Measurements from ENCODE around the gene NMT1. TPM values are rescaled to one million over a fixed set of nuclear protein-coding genes. Genes with fewer than 3 reads are reported as not detected.

The NMT1 gene
- total RNA-seq = 81.9 and 82.5 TPM in 2 replicates

DNA sequence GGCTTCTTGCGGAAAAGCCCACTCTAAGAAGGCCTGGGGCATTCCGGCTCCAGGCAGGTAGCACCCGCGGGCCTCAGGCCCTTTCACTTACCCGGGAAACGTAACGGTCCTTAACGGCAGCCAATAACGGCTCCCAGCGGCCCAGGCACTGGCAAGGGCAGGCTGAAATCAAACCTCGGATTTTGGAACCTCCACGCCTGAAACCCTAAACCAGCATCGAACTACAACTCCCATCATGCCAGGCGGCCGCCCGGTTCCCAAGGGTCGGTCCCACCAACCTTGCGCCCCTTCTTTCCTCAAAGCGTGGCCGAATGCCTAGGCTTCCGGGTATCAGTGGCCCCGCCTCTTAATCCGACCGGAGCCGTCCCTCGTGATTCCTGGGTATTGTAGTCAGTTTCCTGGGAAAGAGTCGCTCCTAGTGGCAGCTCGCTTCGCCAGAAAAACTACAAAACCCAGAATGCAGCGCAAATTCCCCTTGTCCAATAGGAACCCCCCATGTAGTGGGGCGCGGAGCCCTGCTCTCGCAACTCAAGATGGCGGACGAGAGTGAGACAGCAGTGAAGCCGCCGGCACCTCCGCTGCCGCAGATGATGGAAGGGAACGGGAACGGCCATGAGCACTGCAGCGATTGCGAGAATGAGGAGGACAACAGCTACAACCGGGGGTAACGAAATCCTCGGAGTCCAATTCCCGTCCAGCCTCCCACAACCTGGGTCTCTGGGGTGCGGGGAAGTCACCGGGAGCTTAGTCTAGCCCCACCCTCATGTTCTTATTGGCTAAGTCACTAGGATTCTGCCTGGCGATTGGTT lies at the start of gene NMT1:
Gene NMT1, plus strand, starts transcription at position 521 of the 809 bp plus-strand sequence. Its CDS starts 13 bp downstream, at position 534.
- peak within 1 kb of the TSS; percentile 89 for H3K4me3 ChIP-seq (ENCODE audit: low read depth, low read length)
- TF ChIP-seq CTCF (conservative IDR thresholded peaks at IDR 0.05; ENCODE audit: low read depth, low read length) = no peak
- DNase-seq (ENCODE audit: low read depth) = peak; percentile 94

DNA sequence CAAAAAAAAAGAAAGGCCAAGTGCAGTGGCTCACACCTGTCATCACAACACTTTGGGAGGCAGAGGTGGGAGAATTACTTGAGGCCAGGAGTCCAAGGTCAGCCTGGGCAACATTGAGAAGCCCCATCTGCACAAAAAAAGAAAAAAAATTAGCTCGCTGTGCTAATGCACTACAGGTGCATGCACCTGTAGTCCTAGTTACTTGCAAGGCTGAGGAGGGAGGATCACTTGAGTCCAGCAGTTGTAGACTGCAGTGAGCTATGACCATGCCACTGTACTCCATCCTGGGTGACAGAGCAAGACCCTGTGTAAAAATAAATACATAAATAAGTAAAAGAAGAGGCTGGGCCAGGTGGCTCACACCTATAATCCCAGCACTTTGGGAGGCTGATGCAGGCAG lies 49.4 kb upstream of the NMT1 start:
- H3K4me3 ChIP-seq (ENCODE audit: low read depth, low read length) = no peak overlapping the region
- no peak for TF ChIP-seq CTCF (conservative IDR thresholded peaks at IDR 0.05; ENCODE audit: low read depth, low read length)
- DNase-seq (ENCODE audit: low read depth) = no peak

DNA sequence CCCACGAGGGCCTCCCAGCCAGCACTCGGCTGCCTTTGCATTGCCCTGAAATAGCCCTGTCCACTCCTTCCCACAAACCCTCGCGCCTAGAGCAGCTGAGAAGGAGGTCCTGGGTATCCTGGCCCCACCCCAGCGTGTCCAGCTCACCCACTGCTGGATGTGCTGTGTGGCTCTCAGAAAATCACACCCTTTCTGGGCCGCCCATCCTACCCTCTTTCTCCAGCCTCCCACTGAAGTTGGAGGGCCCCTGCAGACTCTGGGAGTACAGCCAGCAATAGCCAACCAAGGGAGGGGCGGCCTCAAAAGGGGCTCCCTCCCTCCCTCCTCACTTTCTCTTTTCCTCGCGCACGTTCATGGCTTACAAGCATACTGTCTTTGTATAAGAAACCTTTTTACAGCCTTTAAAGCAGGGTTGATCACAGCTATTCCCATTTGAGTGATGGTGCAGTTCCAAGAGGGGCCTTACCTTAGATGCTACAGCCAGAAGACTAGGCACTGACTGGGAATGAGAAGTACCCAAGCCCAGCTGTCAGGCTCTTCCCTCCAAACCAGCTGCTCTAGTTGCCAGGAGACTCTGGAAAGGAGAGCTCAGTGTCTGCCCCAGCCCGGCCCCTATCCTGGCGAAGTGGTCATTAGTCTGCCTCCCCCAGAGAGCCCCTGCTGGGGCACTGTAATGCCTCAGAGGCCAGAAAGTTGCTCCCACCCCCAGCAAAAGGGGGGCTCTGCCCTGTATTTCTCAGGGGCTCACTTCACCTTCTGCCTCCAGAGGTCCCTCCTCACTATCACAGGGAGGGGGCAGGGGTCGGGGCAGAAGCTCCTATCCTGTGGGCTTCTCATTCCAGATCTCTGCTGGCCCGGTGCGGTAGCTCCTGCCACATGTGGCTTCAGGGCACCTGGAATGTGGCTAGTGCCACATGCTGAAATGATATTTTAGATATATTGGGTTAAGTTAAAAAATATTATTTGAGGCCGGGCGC lies 47.8 kb upstream of the NMT1 start:
- no peak for DNase-seq (ENCODE audit: low read depth)
- no peak for TF ChIP-seq CTCF (conservative IDR thresholded peaks at IDR 0.05; ENCODE audit: low read depth, low read length)

GRCh38 chr17:45016237-45016636 lies 44.9 kb upstream of the NMT1 start:
- no peak overlapping the region for H3K4me3 ChIP-seq (ENCODE audit: low read depth, low read length)
- TF ChIP-seq CTCF (conservative IDR thresholded peaks at IDR 0.05; ENCODE audit: low read depth, low read length) = no peak
- DNase-seq (ENCODE audit: low read depth) = no peak

More for the DNA sequence above, 47.8 kb upstream of the NMT1 start:
- H3K4me3 ChIP-seq (ENCODE audit: low read depth, low read length) = no peak overlapping the region

GRCh38 chr17:45016823-45017222 lies 44.3 kb upstream of the NMT1 start:
- peak; percentile 49 for TF ChIP-seq CTCF (conservative IDR thresholded peaks at IDR 0.05; ENCODE audit: low read depth, low read length)
- H3K4me3 ChIP-seq (ENCODE audit: low read depth, low read length) = no peak overlapping the region
- DNase-seq (ENCODE audit: low read depth) = no peak

GRCh38 chr17:45018514-45018847 lies 42.6 kb upstream of the NMT1 start:
- DNase-seq (ENCODE audit: low read depth) = no peak
- peak overlapping the region; percentile 52 for H3K4me3 ChIP-seq (ENCODE audit: low read depth, low read length)
- no peak for TF ChIP-seq CTCF (conservative IDR thresholded peaks at IDR 0.05; ENCODE audit: low read depth, low read length)

Data from epithelial cell of proximal tubule (primary cell).